IMR-90 (cell line): ENCODE results near the gene NTM. TPM values are rescaled to one million over a fixed set of nuclear protein-coding genes. Genes with fewer than 3 reads are reported as not detected.

Source experiments
- ATAC-seq: fragments of 200-7000 bp; cut with Tn5 transposase; 2 replicates; pipeline ENCODE4 v1.9.1; 2020; ENCODE audit warnings: low read depth, mild to moderate bottlenecking, moderate library complexity
- BruUV-seq: library from RNA; stranded (reverse); fragments of 400-500 nt; replicated peaks from 2 replicates; lab custom pipeline; 2021; lab: Mats Ljungman, UMichigan
- CTCF ChIA-PET: fragments of 300-600 bp; formaldehyde crosslinking; extraction: SDS; loops from one replicate; lab custom pipeline; 2021; ENCODE audit warnings: antibody characterized with exemption; lab: Yijun Ruan, JAX
- POLR2A ChIA-PET: fragments of 300-600 bp; sonication (Branson Sonifier 250); formaldehyde crosslinking; loops from one replicate; lab custom pipeline; 2022; ENCODE audit warnings: antibody characterized with exemption; ENCODE audit not compliant: unreplicated experiment; lab: Charles Lee
- DNase-seq: peaks from one replicate; pipeline ENCODE4 v3.0.0; 2013
- H2AFZ ChIP-seq: replicated peaks from 2 replicates; pipeline ENCODE3; 2013; ENCODE audit warnings: low read length, mild to moderate bottlenecking; ENCODE audit not compliant: poor library complexity
- H2AK5ac ChIP-seq: 2 replicates; pipeline ENCODE4 v1.6.1; 2013; ENCODE audit warnings: low read depth, low read length, inconsistent platforms
- H2AK9ac ChIP-seq: replicated peaks from 2 replicates; pipeline ENCODE3; 2013; ENCODE audit warnings: mild to moderate bottlenecking, low read depth, low read length, moderate library complexity; ENCODE audit not compliant: poor library complexity
- H2BK120ac ChIP-seq: 2 replicates; pipeline ENCODE4 v1.6.1; 2013; ENCODE audit warnings: low read depth, low read length, inconsistent platforms
- H2BK15ac ChIP-seq: 3 replicates; pipeline ENCODE4 v1.6.1; 2013; ENCODE audit warnings: low read depth, low read length, inconsistent platforms
- H2BK20ac ChIP-seq: 2 replicates; pipeline ENCODE4 v1.6.1; 2013; ENCODE audit warnings: low read depth, mild to moderate bottlenecking, inconsistent platforms, low read length, moderate library complexity
- H2BK5ac ChIP-seq: 2 replicates; pipeline ENCODE4 v1.6.1; 2013; ENCODE audit warnings: mild to moderate bottlenecking, low read depth, low read length, inconsistent platforms; ENCODE audit not compliant: poor library complexity, severe bottlenecking
- H3K14ac ChIP-seq: replicated peaks from 2 replicates; pipeline ENCODE4 v1.6.1; 2013; ENCODE audit warnings: low read depth, low read length, inconsistent platforms
- H3K18ac ChIP-seq: 2 replicates; pipeline ENCODE4 v1.6.1; 2013; ENCODE audit warnings: low read depth, low read length, control low read depth
- H3K23ac ChIP-seq: 2 replicates; pipeline ENCODE4 v1.6.1; 2013; ENCODE audit warnings: low read depth, low read length, inconsistent platforms
- H3K27ac ChIP-seq: 2 replicates; pipeline ENCODE4 v1.5.1; 2013; ENCODE audit warnings: mild to moderate bottlenecking, control low read depth, low read length; ENCODE audit not compliant: insufficient read depth
- H3K27me3 ChIP-seq: 2 replicates; pipeline ENCODE4 v1.6.1; 2013; ENCODE audit warnings: low read length; ENCODE audit not compliant: control insufficient read depth, insufficient read depth
- H3K36me3 ChIP-seq: 2 replicates; pipeline ENCODE4 v1.6.1; 2013; ENCODE audit warnings: low read length, mixed read lengths; ENCODE audit not compliant: control insufficient read depth, insufficient read depth
- H3K4ac ChIP-seq: 2 replicates; pipeline ENCODE4 v1.6.1; 2013; ENCODE audit warnings: low read depth, low read length, inconsistent platforms
- H3K4me1 ChIP-seq: 2 replicates; pipeline ENCODE4 v1.6.1; 2013; ENCODE audit warnings: low read length, mixed read lengths; ENCODE audit not compliant: control insufficient read depth, insufficient read depth
- H3K4me2 ChIP-seq: 2 replicates; pipeline ENCODE4 v1.6.1; 2013; ENCODE audit warnings: low read depth, mild to moderate bottlenecking, control low read depth, low read length, moderate library complexity
- H3K4me3 ChIP-seq: 2 replicates; pipeline ENCODE4 v1.5.1; 2013; ENCODE audit warnings: low read depth, mild to moderate bottlenecking, control low read depth, low read length, moderate library complexity; ENCODE audit not compliant: insufficient read depth
- H3K56ac ChIP-seq: 2 replicates; pipeline ENCODE4 v1.6.1; 2013; ENCODE audit warnings: low read length, inconsistent platforms; ENCODE audit not compliant: insufficient read depth; ENCODE audit errors: extremely low read depth
- H3K79me1 ChIP-seq, 2 experiments: 2 replicates each; pipeline ENCODE4 v1.6.1; 2013; ENCODE audit warnings: low read length in 2 of 2, inconsistent platforms in 1 of 2, low read depth in 1 of 2
- H3K9ac ChIP-seq: 2 replicates; pipeline ENCODE4 v1.6.1; 2013; ENCODE audit warnings: low read depth, low read length, control low read depth
- H3K9me1 ChIP-seq: 2 replicates; pipeline ENCODE4 v1.6.1; 2013; ENCODE audit warnings: low read length, inconsistent platforms; ENCODE audit not compliant: insufficient read depth
- H3K9me3 ChIP-seq: 2 replicates; pipeline ENCODE4 v1.6.1; 2013; ENCODE audit warnings: low read length; ENCODE audit not compliant: control insufficient read depth, insufficient read depth
- H4K20me1 ChIP-seq: 2 replicates; pipeline ENCODE4 v1.6.1; 2013; ENCODE audit warnings: low read length, inconsistent platforms; ENCODE audit not compliant: insufficient read depth
- H4K5ac ChIP-seq: 2 replicates; pipeline ENCODE4 v1.6.1; 2013; ENCODE audit warnings: mild to moderate bottlenecking, low read depth, low read length, control low read depth
- H4K8ac ChIP-seq, 2 experiments: 2 replicates each; pipeline ENCODE4 v1.6.1; 2013; ENCODE audit warnings: low read depth in 2 of 2, low read length in 2 of 2, control low read depth in 1 of 2, inconsistent platforms in 1 of 2
- H4K91ac ChIP-seq: 2 replicates; pipeline ENCODE4 v1.6.1; 2013; ENCODE audit warnings: low read depth, low read length, inconsistent platforms; ENCODE audit not compliant: insufficient read depth
- NFE2L2 ChIP-seq: fragments of 150-350 bp; IDR thresholded peaks from 2 replicates; pipeline ENCODE4 v1.6.1; 2016; ENCODE audit warnings: low read depth, mild to moderate bottlenecking, low read length
- POLR2A ChIP-seq: IDR thresholded peaks from 2 replicates; pipeline ENCODE4 v1.6.1; 2012; ENCODE audit warnings: mild to moderate bottlenecking, low read depth, low read length
- WGBS, 2 experiments: methylation state at CpG; one replicate each; pipeline versions ENCODE4 v1.1.5 to v1.1.7; 2013; ENCODE audit warnings: missing lambda C conversion rate in 2 of 2; ENCODE audit not compliant: insufficient read length in 1 of 2; ENCODE audit errors: extremely low coverage in 2 of 2; 5-methylcytosine and 5-hydroxymethylcytosine counted together
- dilution Hi-C: fragments of 300-500 bp; cut with HindIII; formaldehyde crosslinking; loops from one replicate; pipeline ENCODE4 v1.14.3; 2018; ENCODE audit warnings: low sequenced_read_pairs; ENCODE audit not compliant: unreplicated experiment
- in situ Hi-C: fragments of 300-500 bp; cut with MboI; formaldehyde crosslinking; loops from 3 replicates; pipeline ENCODE4 v1.14.3; 2019; ENCODE audit warnings: low sequenced_read_pairs, inconsistent platforms, mixed read lengths
- intact Hi-C: fragments of 100-400 bp; cut with micrococcal nuclease; formaldehyde crosslinking; loops from 2 replicates; pipeline ENCODE4 v1.10.0; 2022
- polyA plus RNA-seq, 3 experiments: library from polyadenylated mRNA; depleted of rRNA; stranded (reverse); fragments of >200 nt; gene quantifications; 2 replicates each; pipeline ENCODE4 v1.2.3, GENCODE V29; 2012; ENCODE audit warnings: low replicate concordance in 1 of 3
- total RNA-seq: library from RNA; depleted of rRNA; stranded (reverse); fragments of >200 nt; gene quantifications from 2 replicates; pipeline ENCODE4 v1.2.3, GENCODE V29; 2012

NTM gene
- total and polyA plus RNA-seq, 2 of the 4 experiments (the other 2 are of a cell fraction): 19.5 to 25.5 TPM

DNA sequence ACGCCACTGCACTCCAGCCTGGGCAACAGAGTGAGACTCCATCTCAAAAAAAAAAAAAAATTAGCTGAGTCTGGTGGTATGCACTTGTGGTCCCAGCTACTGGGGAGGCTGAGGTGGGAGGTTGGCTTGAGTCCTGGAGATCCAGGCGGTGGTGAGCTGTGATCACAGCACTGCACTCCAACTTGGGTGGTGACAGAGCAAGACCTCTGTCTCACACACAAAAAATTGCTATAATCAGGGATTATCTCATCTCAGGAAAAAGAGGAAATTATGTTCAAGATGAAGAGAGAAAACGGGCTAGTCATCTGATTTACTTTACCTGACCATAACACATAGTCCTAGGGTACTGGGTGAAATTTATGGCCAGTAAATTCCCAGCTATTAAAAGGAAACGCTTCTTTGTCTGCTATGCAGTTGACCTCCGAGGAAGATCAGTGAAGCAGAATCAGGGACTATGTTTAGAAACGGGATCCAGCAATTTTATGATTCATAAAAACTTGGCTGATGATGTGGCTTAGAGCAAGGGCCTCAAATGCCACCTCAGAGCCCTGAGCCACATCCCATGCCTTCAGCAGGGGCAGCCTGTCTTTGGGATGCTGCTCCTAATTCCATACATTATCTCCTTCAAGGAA, 386.2 kb downstream of the NTM start:
- peaks cover 21% of the 10 kb centered on the region for H3K4me1 ChIP-seq
- peak; percentile 66 for ATAC-seq
- no TSS peak for BruUV-seq

More for the DNA sequence above, 386.2 kb downstream of the NTM start:
- Histone ChIP-seq H3K27ac (no peak overlapping the region), H3K4me3 (no peak overlapping the region), H3K18ac (peak overlapping the region; percentile 40; the same call in 1 of the 2 replicates), H3K27me3 (no peaks in the 10 kb centered on the region), H4K8ac (peak overlapping the region; percentile 24 to 58; a peak in 3 of 4 replicates), H2BK15ac (peak overlapping the region; percentile 82; the same call in 2 of the 3 replicates), H2BK5ac (peak overlapping the region; percentile 73), H3K23ac (peak overlapping the region; percentile 58), H3K56ac (no peak overlapping the region; the same call in 1 of the 2 replicates), H4K91ac (peak overlapping the region; percentile 80), H2BK20ac (peak overlapping the region; percentile 92), H2AK9ac (peak overlapping the region; percentile 62), H3K14ac (peak overlapping the region; percentile 92), H3K36me3 (no peaks in the 10 kb centered on the region), H3K9me1 (peaks cover 4% of the 10 kb centered on the region; the same call in 1 of the 2 replicates), H2AK5ac (peak overlapping the region; percentile 81), H3K4me2 (peak overlapping the region; percentile 15; the same call in 1 of the 2 replicates), H3K9me3 (no peaks in the 10 kb centered on the region), H3K9ac (no peak overlapping the region), H4K5ac (peak overlapping the region; percentile 47; the same call in 1 of the 2 replicates), H3K4ac (peak overlapping the region; percentile 80), H2BK120ac (peak overlapping the region; percentile 96), H2AFZ (peak overlapping the region; percentile 78), H4K20me1 (no peaks in the 10 kb centered on the region), H3K79me1 (no peaks in the 10 kb centered on the region)
- TF ChIP-seq POLR2A (no peak), NFE2L2 (no peak)
- ChIA-PET POLR2A (no interaction called here), CTCF (no interaction called here)
- dilution Hi-C loops: no loop called here
- 33% methylated on average over 3 of the region's 6 CpGs; no CpG with 5 or more reads in 1 of the 2 experiments for WGBS, 2 experiments
- in situ Hi-C loops: no loop called here
- DNase-seq: peak; percentile 83
- intact Hi-C loops: no loop called here
